K562 (cell line): Measurements from ENCODE around the gene ZFAND3. TPM values are rescaled to one million over a fixed set of nuclear protein-coding genes. Genes with fewer than 3 reads are reported as not detected.

Source experiments
- ATAC-seq: fragments of 200-7000 bp; cut with Tn5 transposase; 3 replicates; pipeline ENCODE4 v1.9.1; 2020; ENCODE audit warnings: moderate library complexity
- BruUV-seq: library from RNA; stranded (reverse); fragments of 400-500 nt; replicated peaks from 2 replicates; lab custom pipeline; 2021; lab: Mats Ljungman, UMichigan
- CTCF ChIA-PET: fragments of 300-600 bp; formaldehyde crosslinking; extraction: SDS; loops from one replicate; lab custom pipeline; 2021; ENCODE audit warnings: low intra/inter-chr PET ratio; lab: Yijun Ruan, JAX
- POLR2A ChIA-PET: fragments of 300-600, 350-650 bp; sonication (Branson Sonifier 250); formaldehyde crosslinking; extraction: SDS; loops from one replicate; lab custom pipeline; 2021; ENCODE audit warnings: antibody characterized with exemption, inconsistent platforms; lab: Yijun Ruan, JAX
- DNase-seq, 4 experiments: peaks; one replicate each; pipeline versions ENCODE4 v3.0.0 to v3.0.0-alpha.2; 2011 to 2018; ENCODE audit warnings: low spot score in 3 of 4, mixed read lengths in 3 of 4; ENCODE audit errors: extremely low read depth in 1 of 4
- FAIRE-seq: peaks from 2 replicates; lab custom pipeline; 2011; peaks lifted over from hg19 to GRCh38; lab: Jason Lieb, UNC
- H2AFZ ChIP-seq: 2 replicates; pipeline ENCODE4 v1.6.0; 2011; ENCODE audit warnings: low read depth, low read length, control low read depth, inconsistent platforms
- H3K27ac ChIP-seq: fragments of 200-600 bp; 3 replicates; pipeline ENCODE4 v1.8.0; 2011; ENCODE audit warnings: low read depth, mild to moderate bottlenecking, control low read depth, inconsistent platforms, low read length, moderate library complexity, mixed read lengths; ENCODE audit errors: extremely low read depth
- H3K27me3 ChIP-seq, 2 experiments: fragments of 300-600 bp in 1 of 2; 2 replicates in 1 of 2; 3 replicates in 1 of 2; pipeline versions ENCODE4 v1.6.0 to v1.8.0; 2011; ENCODE audit warnings: inconsistent platforms in 2 of 2, low read length in 2 of 2, mild to moderate bottlenecking in 1 of 2, mixed read lengths in 1 of 2, moderate library complexity in 1 of 2; ENCODE audit not compliant: control insufficient read depth in 2 of 2, insufficient read depth in 2 of 2
- H3K36me3 ChIP-seq: fragments of 300-600 bp; 3 replicates; pipeline ENCODE4 v1.8.0; 2011; ENCODE audit warnings: mild to moderate bottlenecking, low read length, inconsistent platforms; ENCODE audit not compliant: control insufficient read depth, insufficient read depth
- H3K4me1 ChIP-seq, 2 experiments: fragments of 200-600 bp in 1 of 2; replicated peaks in 1 of 2; 2 replicates in 1 of 2; 3 replicates in 1 of 2; pipeline versions ENCODE4 v1.5.1 to v1.8.0; 2011; ENCODE audit warnings: inconsistent platforms in 2 of 2, low read length in 2 of 2, mild to moderate bottlenecking in 1 of 2, mixed read lengths in 1 of 2, moderate library complexity in 1 of 2; ENCODE audit not compliant: control insufficient read depth in 2 of 2, insufficient read depth in 2 of 2
- H3K4me2 ChIP-seq: 2 replicates; pipeline ENCODE4 v1.6.1; 2011; ENCODE audit warnings: low read length, control low read depth, inconsistent platforms, mixed read lengths; ENCODE audit not compliant: insufficient read depth
- H3K4me3 ChIP-seq: fragments of 200-600 bp; sonication (generic), shearing (Covaris generic); 2 replicates; pipeline ENCODE4 v1.5.1; 2016; ENCODE audit warnings: control low read depth, inconsistent platforms
- H3K79me2 ChIP-seq: fragments of 200-600 bp; 3 replicates; pipeline ENCODE4 v1.8.0; 2011; ENCODE audit warnings: low read length, inconsistent platforms; ENCODE audit not compliant: control insufficient read depth, insufficient read depth
- H3K9ac ChIP-seq, 2 experiments: 2 replicates each; pipeline versions ENCODE4 v1.6.0 to v1.6.1; 2011; ENCODE audit warnings: low read depth in 2 of 2, low read length in 2 of 2, control low read depth in 1 of 2, inconsistent platforms in 1 of 2, mild to moderate bottlenecking in 1 of 2, mixed read lengths in 1 of 2; ENCODE audit not compliant: insufficient read depth in 1 of 2
- H3K9me1 ChIP-seq: one replicate; pipeline ENCODE4 v1.6.0; 2011; ENCODE audit warnings: inconsistent platforms, mild to moderate bottlenecking, low read length, moderate library complexity; ENCODE audit not compliant: control insufficient read depth, insufficient read depth
- H3K9me3 ChIP-seq: replicated peaks from 2 replicates; pipeline ENCODE4 v1.5.1; 2011; ENCODE audit warnings: low read depth, low read length, inconsistent platforms; ENCODE audit not compliant: control insufficient read depth, insufficient read depth
- H4K20me1 ChIP-seq: replicated peaks from 2 replicates; pipeline ENCODE4 v1.6.1; 2011; ENCODE audit warnings: low read length, inconsistent platforms, mixed read lengths; ENCODE audit not compliant: control insufficient read depth, insufficient read depth
- ELF4 ChIP-seq: fragments of 450-650 bp; formaldehyde crosslinking; IDR thresholded peaks from 2 replicates; pipeline ENCODE4 v1.4.0; 2022; ENCODE audit warnings: missing genetic modification characterization
- MCM7 ChIP-seq, 2 experiments: fragments of 450-650 bp; IDR thresholded peaks; 2 replicates each; pipeline ENCODE4 v1.6.1; 2016 to 2018
- PCBP1 ChIP-seq: fragments of 200-400 bp; formaldehyde crosslinking; IDR thresholded peaks from 2 replicates; pipeline ENCODE4 v1.6.1; 2018; ENCODE audit warnings: mild to moderate bottlenecking, low read depth, low read length; ENCODE audit not compliant: poor library complexity, severe bottlenecking
- RAD51 ChIP-seq: fragments of 450-650 bp; IDR thresholded peaks from 2 replicates; pipeline ENCODE4 v1.7.1; 2016; ENCODE audit warnings: low read depth, mild to moderate bottlenecking, borderline replicate concordance
- RBBP5 ChIP-seq: fragments of 200-600 bp; sonication (generic); IDR thresholded peaks from 2 replicates; pipeline ENCODE4 v1.6.1; 2012; ENCODE audit warnings: borderline replicate concordance, mild to moderate bottlenecking, low read length, control low read depth, inconsistent platforms; ENCODE audit not compliant: insufficient read depth, poor library complexity, severe bottlenecking
- SMARCA4 ChIP-seq: fragments of 450-650 bp; IDR thresholded peaks from 2 replicates; pipeline ENCODE4 v1.6.1; 2016
- ZBTB40 ChIP-seq, 2 experiments: fragments of 450-650 bp in 1 of 2; sonication (generic) in 1 of 2; formaldehyde crosslinking in 1 of 2; IDR thresholded peaks; 2 replicates each; pipeline versions ENCODE4 v1.7.1 to v1.9.0; 2016 to 2022; ENCODE audit warnings: inconsistent platforms in 1 of 2, mild to moderate bottlenecking in 1 of 2, missing genetic modification reagents in 1 of 2
- ZNF592 ChIP-seq: fragments of 450-650 bp; IDR thresholded peaks from 2 replicates; pipeline ENCODE4 v1.6.1; 2017; ENCODE audit warnings: antibody characterized with exemption, mild to moderate bottlenecking
- ZNF699 ChIP-seq: fragments of 250-450 bp; sonication (Bioruptor Pico); IDR thresholded peaks from 2 replicates; pipeline ENCODE4 v1.8.0; 2021; ENCODE audit warnings: mild to moderate bottlenecking, moderate library complexity; ENCODE audit not compliant: insufficient replicate concordance
- WGBS: fragments of 100-300 bp; shearing (Covaris generic); methylation state at CpG from one replicate; pipeline ENCODE4 v1.1.6; 2016; ENCODE audit warnings: low coverage, mixed read lengths; ENCODE audit not compliant: insufficient coverage; ENCODE audit errors: missing lambda C conversion rate; 5-methylcytosine and 5-hydroxymethylcytosine counted together
- in situ Hi-C: fragments of 300-500 bp; cut with MboI; formaldehyde crosslinking; loops from 4 replicates; pipeline ENCODE4 v1.15.0; 2018; ENCODE audit warnings: inconsistent platforms, mixed read lengths
- intact Hi-C: fragments of 100-400 bp; cut with micrococcal nuclease; formaldehyde crosslinking; loops from 2 replicates; pipeline ENCODE4 v1.14.2; 2022
- polyA plus RNA-seq, 8 experiments: library from polyadenylated mRNA; depleted of rRNA in 4 of 8; stranded (reverse) in 5 of 8; unstranded in 3 of 8; fragments of >200 nt; fragmentation: Nextera tagmentation in 2 of 8; fragmentation: Illumina TruSeq in 1 of 8; extraction: Ambion mirVana in 2 of 8; extraction: Trizol in 1 of 8; gene quantifications; 2 replicates each; pipeline versions ENCODE4 v1.2.1 to v1.2.3, GENCODE V29; 2011 to 2014; ENCODE audit warnings: inconsistent platforms in 1 of 8, missing spikeins in 1 of 8
- total RNA-seq, 7 experiments: library from RNA; depleted of rRNA in 6 of 7; stranded (reverse); fragments of >200 nt in 6 of 7; fragmentation: Illumina TruSeq in 2 of 7; extraction: Trizol in 2 of 7; gene quantifications; 2 replicates each; pipeline versions ENCODE4 v1.2.1 to v1.2.3, GENCODE V29; 2011 to 2021; ENCODE audit warnings: low replicate concordance in 1 of 7

Gene ZFAND3
- total and polyA plus RNA-seq, 9 of the 15 experiments (the other 6 are each of a cell fraction or from before 2014, with no cell fraction given) = 0.81 to 26.6 (median 11.8) TPM

- 90% methylated on average over 2 of the region's 2 CpGs for WGBS
- H3K9me1 ChIP-seq = no peaks in the 10 kb centered on the region
- peaks cover 3% of the 10 kb centered on the region; the same call in 1 of the 2 replicates for H4K20me1 ChIP-seq
- ATAC-seq (no peak), FAIRE-seq (no peak), DNase-seq (no peak)
- no TSS peak for BruUV-seq
- in situ Hi-C loops = no loop called here
- H3K4me3 ChIP-seq = no peak overlapping the region
- CTCF ChIA-PET = no interaction called here
- no peaks in the 10 kb centered on the region for H3K27me3 ChIP-seq
- intact Hi-C loops = no loop called here
- H3K36me3 ChIP-seq = no peaks in the 10 kb centered on the region
- H3K79me2 ChIP-seq = peaks cover 35% of the 10 kb centered on the region
- no peak overlapping the region for H3K4me2 ChIP-seq
- H3K9ac ChIP-seq = no peak overlapping the region
- no peaks in the 10 kb centered on the region for H3K4me1 ChIP-seq
- H2AFZ ChIP-seq = no peak overlapping the region
- H3K9me3 ChIP-seq = no peaks in the 10 kb centered on the region
- POLR2A ChIA-PET = interaction anchor here (0.6 kb wide), 1 partner anchor 113 kb away, joined by 3 read pairs; no protein-coding TSS in a partner anchor
- H3K27ac ChIP-seq = no peak overlapping the region
- no peak for TF ChIP-seq MCM7 (IDR thresholded peaks at IDR 0.05)
- no peak for TF ChIP-seq ZNF592
- TF ChIP-seq RBBP5 = no peak
- no peak for TF ChIP-seq PCBP1
- TF ChIP-seq SMARCA4 = no peak
- TF ChIP-seq RAD51 = no peak
- no peak for TF ChIP-seq ZNF699 (CRISPR knock-in tag)
- TF ChIP-seq ELF4 = no peak
- TF ChIP-seq ZBTB40 (IDR thresholded peaks at IDR 0.05) = no peak
- TF ChIP-seq ZBTB40 (CRISPR knock-in tag; IDR thresholded peaks at IDR 0.05) = no peak
Measured at GRCh38 chr6:37856285-37856684, 36.8 kb downstream of the ZFAND3 start.
